Activated gamma-delta T cell (primary cell): ENCODE results near the gene GLI3.

ENCODE experiments used
- DNase-seq: peaks from one replicate; lab custom pipeline; 2025; lab: John Stamatoyannopoulos, UW

The GLI3 gene

DNA sequence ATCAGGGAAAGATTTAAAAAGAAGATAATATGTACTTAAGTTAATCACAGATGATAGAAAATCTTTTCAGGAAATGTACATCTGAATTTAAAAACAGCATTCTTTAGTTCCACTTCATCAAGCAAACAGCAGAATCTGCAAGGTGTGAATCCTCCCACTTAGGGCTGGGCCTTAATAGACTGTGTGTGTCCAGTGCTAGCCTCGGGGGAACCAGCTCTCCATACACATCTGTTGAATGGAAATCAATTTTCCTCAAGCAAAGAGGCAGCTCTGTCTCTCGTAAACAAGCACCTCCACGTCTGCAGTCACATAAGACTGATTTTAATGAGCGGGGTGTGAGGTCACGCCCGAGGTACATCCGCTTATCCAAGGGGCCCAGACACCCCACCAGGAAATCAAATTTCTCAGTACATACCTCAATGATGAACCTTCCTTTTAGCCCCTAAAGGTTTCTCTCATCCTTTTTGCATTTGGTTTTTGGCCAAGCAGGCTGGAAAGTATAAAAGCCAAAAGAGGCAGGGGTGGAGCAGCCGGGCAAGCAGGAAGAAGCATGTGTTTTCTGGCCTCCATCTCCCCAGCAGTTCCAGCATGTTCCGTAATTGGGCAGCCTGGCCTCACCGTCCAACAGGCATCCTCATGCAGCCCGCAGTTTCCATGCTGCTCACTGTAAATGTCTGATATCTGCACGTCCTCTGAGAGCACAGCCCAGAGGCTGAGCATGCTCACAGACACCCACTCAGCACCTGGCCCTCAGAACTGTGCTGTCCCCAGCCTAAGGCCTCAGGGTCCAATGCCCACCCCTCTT, 131.3 kb downstream of the GLI3 start:
- no peak for DNase-seq

DNA sequence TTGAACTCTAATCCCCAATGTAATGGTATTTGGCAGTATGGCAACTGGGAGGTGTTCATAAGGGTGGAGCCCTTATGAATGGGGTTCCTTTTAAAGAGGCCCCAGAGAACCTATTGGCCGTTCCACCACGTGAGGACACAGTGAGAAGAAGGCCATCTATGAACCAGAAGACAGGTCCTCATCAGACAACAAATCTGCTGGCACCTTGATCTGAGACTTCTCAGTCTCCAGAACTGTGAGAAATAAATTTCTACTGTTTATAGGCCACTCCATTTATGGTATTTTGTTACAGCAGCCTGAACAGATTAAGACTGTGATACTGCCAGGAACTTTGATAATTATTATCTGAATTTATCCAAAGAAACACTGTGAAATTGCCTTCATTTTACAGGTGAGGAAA, 132.3 kb downstream of the GLI3 start:
- DNase-seq = no peak

DNA sequence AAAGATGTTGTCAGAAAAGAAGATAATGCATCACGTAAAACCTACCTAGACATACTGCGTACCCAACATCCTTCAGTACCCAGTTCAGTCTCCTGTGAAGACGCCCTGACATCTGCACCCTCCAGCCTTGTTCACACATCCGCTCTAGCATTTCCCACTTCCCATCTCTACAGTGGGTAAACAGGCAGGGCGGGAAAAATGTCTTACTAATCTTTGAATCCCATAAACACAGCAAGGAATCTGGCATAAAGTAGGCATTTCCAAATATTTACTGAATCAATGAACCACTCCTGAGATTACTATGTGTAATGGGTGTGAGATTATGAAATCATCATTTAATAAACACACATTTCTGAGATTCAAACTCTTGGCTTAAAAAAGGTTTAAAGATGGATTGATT, 132.8 kb downstream of the GLI3 start:
- no peak for DNase-seq

DNA sequence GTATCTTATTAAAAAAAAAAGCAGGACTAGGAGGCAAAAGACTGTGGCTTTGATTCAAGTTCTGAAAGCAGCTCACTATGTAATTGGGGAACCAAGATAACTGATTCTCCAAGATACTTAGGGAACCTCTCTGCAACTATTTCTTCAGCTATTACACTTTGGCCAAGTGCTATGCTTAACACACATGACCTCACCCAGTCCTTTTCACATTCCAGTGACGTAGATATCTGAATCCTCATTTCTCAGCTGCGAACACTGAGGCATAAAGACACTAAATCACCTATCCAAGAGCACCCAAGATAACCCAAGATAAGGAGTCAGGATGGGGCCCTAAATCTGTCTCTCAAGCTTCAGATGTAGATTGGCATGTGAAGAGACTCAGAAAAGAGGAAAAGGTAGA, 133.6 kb downstream of the GLI3 start:
- DNase-seq = no peak

DNA sequence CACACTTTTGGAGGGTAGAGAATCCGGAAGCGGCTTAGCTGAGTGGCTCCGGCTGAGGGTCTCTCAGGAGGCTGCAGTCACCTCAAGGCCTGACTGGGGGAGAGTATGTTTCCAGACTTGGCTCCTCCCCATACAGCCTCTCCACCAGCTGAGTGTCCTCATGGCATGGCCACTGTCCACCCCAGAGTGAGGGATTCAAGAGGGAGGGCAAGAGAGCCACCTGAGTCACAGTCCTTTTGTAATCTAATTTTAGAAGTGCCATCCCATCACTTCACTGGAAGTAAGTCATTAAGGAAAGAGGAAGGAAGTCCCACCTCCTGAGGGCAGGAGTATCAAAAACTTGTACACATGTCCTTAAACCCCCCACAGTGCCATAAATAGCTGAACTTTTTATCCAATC, 134.0 kb downstream of the GLI3 start:
- no peak for DNase-seq

DNA sequence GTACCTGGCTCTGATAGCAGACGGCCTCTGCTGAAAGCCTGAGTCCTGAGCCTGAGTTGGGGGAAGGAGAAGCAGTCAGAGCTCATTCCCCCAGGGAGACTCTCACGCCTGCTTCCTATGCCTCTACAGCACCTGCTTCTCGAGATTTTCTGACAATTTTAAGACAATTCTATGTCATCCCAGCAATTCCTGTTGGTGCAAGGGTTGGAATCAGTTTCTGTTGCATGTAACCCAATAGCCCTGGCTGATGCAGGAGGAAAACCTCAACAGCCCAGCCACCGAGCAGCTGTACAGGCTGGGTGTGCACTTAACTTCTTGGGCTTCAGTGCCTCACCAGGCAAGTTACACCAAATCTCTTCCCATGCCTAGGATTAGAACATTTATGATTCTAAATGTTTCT, 134.7 kb downstream of the GLI3 start:
- no peak for DNase-seq

DNA sequence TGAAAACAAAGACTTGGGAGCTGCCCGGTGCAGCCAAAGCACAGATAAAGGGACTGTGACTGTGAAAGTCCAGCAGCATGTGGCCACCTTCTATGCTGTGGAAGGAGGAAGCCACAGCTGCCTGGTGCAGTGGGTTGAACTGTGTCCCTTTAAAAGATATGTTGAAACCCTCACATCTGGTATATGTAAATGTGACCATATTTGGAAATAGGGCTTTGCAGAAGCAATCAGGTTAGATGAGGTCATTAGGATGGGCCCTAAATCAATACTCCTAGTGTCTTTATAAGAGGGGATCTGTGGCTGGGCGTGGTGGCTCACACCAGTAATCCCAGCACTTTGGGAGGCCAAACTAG, 136.9 kb downstream of the GLI3 start:
- DNase-seq = no peak

DNA sequence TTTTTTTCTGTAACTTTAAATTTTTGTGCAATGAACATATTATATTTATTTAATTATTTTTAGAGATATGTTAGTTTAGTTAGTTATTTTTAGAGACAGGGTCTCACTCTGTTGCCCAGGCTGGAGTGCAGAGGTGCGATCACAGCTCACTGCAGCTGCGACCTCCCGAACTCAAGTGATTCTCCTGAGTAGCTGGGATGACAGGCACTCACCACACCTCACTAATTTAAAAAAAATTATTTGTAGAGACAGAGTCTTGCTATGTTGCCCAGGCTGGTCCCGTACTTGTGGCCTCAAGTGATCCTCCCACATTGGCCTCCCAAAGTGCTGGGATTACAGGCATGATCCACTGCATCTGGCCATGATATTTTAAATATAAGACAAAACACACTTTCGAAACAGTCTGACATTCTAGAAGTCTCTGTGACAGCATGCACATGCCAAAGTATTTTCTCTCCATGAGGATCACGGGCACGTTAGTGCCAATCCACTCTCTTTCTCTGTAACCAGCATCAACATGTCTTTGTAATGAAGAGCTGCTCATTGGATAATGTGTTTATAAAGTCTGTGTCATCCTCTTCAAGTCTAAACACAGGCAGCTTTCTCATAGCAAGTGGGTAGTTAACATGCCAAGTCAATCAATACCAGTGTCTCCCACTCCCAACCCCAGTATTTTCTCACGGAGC, 137.4 kb downstream of the GLI3 start:
- DNase-seq = no peak

DNA sequence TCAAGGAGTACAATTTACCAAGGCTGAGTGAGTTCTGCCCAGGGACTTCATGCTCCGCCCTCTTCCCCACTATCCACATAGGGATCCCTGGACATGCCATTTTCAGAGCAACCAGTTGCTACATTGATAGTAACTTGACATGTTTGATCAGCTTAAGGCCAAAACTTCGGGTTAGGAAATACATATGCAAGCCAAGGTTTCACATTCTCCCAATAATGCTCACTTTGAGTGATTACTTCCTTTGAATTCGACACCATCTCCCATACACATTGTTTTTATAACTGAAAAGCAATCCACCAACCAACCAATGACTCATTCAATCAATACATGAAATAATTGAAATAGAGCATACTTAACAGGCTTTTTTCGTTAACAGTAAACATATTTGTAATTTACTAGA, 137.9 kb downstream of the GLI3 start:
- no peak for DNase-seq

DNA sequence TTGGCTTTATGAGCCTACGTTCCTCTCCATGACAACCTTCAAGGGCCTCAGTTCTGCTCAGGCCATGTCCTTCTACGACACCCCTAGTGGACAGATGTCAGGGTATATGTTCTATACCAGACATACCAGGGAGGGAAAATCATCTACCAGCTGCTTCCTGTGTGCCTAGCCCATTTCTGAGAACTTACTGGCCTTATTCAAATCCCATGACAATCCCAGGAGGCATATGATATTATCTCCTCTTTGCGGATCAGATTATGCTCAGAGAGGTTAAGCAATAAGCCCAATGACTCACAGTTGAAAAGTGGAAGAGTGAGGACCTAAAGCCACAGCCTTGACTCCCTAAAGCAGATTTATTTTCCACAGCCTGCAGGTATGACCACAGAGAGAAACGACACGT, 139.3 kb downstream of the GLI3 start:
- DNase-seq = no peak

DNA sequence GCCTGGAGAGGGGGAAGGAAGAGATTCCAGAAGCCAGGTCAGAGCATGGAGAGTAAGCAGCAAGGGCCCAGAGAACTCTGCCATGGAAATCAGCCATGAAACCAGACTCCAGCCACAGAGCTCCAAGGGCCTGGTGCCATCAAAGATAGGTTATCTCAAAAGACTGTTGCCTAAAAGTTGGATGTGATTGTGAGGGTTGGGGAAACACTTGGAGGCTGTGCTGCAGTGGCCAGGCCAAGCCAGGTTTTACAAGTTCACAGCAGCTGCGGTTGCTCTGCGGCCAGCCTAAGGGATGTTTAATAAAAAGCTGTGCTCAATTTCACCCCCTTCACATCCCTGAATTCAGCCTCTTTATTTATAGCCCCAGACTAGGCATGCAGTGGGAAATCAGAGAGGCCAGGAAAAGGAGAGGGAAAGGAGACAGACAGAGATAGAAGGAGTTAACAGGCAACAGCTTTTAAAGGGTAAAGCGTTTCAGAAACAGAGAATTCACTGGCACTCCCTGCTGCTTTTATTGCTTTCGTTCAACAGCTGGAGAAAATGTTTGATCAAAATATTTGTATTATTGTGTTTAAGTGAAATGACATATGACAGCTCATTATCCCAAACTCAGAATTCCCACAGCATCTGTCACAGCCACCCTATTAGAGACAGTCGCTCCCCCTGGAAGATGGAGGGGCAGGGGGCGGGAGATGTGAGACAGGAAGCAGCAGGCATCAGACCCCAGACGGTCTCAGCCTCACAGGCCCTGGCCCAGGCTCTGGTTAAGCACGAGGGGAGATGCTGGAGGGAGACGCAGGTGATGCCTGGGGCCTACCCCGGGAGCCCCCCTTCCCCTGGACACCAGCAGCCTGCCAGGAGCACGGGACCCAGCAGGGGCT, 140.1 kb downstream of the GLI3 start:
- DNase-seq = no peak

DNA sequence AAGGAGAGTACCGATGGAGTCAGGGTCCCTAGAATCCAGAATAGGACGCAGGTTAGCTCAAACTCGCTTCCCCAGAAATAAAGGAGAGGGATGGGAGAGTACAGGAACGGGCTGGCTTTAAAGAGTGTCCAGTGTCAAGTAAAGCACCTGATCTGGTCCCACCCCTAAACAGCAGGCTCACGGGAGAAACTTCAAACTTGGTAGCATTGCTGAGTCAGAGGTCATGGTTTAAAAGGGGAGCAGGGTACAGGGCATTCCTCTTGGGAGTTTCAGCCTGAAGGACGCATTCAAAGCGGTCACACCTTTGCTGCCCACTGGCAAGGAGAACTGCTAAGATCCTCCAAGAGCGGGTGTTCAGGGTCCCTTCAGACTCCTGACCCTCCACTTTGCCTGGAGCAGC, 140.7 kb downstream of the GLI3 start:
- DNase-seq = no peak

DNA sequence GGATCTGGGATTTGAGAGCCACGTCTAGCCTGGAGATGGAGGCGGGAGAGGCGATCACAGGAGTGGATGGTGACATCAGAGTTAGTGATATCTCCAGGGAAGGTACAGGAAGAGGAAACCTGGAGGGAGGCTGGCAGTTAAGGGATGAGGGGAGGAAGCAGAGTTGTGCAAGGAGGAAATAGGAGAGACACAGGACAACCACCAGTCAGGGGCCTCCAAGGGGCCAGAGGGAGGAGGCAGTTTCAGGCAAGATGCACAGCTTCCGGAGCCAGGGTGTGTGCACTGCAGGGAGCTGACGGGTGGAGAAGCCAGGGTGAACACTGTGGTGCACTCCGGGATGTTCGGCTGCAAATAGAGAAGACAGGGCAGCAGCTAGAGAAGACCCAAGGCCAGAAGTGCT, 141.2 kb downstream of the GLI3 start:
- DNase-seq = no peak

DNA sequence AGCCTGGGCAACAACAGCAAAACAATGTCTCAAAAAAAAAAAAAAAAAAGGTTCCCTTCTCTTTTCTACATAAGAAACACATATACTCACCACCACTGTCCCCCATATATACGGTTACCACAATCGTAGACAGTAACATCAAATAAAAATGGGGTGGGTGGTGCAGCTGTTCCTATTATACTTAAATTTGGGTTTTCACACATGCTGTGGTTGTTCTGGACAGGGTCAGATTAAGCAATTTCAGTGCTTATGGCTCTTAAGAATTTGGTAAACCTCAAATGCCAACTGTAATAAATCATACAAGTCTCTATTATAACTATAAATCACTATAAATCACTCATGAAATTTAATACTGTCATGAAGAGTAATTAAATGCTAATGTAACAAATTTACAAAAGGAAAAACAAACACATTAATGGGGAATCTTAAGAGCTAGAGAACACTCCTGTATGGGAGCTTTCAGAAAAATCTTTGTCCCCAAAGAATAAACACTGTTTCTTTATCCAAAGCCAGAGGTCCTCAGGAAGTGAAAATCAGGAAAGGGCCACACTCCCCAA, 143.6 kb downstream of the GLI3 start:
- no peak for DNase-seq

DNA sequence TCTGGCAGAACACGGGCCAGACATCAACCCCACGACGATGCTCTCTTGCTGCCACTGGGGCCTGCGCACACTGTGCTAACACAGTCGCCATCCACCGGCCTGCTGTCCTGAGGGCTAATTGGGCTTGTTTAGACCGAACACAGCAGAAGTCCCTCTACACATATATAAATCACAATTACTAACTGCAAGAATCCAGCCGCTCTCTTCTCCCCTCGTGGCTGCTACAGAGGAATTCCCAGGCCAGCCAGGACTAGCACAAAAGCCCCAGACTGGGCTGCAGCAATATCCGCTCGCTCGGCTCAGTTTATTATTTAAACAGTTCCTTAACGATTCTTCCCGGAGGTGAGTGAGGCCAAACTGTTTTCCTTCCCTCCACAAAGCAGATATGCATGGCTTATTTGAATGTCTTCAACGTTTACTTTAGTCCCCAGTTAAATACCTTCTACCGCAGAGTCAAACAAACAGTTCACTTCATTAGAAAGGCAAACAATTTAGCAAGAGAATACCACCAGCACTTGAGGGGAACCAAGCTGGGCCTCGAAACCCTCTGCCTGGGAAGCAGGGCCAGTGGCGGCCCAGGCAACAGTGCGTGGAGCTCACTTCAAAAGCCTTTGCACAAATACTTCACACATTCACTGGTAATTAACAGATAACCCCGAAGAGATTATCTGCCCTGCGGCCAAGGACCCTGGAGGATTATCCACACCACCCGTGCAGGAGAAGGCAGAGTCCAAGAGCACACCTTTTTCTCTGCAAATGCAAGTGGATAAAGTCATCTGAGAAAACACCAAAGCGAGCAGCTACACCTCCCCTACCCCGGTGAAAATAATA, 145.3 kb downstream of the GLI3 start:
- DNase-seq = no peak

DNA sequence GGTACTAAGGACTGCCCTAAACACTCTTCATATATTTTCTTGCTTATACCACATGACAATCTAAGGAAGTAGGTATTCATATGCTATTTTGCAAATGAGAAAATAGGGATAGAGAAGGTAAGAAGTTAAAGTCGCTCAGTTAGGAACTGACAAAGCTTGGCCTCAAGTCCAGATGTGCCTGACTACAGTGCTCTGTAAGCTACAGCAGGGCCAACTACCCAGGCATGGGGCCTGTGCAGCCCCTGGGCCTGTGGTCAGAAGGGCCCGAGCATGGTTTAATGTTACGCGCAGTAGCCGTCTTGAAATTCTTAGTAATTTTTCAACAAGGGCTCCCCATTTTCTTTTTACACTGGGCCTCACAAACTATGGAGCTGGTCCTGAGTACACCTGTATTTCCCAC, 146.2 kb downstream of the GLI3 start:
- no peak for DNase-seq

DNA sequence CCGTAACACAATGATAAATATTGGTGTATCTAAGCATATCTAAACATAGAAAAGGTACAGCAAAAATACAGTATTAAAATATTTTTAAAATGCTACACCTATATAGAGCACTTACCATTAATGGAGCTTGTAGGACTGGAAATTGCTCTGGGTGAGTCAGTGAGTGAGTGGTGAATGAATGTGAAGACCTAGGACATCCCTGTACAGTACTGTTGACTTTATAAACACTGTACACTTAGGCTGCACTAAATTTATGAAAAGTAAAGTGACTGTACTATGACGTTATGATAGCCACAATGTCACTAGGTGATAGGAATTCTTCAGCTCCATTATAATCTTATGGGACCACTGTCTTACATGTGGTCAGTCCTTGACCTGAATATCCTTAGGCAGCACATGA, 147.0 kb downstream of the GLI3 start:
- no peak for DNase-seq

DNA sequence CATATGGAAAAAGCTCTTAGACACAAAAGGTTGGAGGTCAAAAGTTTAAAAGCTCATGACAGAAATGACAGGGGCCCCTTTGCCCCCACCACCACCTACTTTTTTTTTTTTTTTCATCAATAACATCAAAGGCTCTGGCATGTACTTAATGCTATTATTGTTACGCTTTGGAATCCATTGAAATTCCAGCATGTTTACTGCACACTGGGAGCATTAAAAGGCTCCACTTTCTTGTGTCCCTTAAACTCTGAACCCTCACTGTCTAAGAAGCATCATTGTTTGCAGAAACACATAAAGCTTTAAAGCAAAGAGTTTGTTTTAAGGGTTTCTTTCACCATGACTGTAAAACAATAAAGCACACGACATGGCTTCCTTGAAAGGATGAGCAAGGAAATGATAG, 149.4 kb downstream of the GLI3 start:
- no peak for DNase-seq

DNA sequence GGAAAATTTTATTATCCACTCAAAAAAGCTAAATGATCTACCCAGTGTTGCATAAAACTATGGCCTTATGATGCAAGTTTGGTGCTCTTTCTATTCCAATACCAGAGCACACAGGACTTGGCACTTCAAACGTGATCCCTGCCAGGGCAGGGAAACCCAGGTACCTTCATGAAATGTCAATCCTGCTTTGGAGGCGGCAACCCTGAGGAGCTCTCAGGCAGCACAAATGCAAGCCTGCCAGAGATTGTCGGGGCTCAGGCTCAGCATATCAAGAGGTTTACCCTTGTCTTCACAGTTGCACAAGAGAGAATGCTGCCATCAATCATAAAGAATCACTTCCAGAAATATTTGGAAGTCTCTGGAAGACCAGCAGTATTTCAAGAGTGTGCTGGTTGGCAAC, 151.5 kb downstream of the GLI3 start:
- DNase-seq = no peak

DNA sequence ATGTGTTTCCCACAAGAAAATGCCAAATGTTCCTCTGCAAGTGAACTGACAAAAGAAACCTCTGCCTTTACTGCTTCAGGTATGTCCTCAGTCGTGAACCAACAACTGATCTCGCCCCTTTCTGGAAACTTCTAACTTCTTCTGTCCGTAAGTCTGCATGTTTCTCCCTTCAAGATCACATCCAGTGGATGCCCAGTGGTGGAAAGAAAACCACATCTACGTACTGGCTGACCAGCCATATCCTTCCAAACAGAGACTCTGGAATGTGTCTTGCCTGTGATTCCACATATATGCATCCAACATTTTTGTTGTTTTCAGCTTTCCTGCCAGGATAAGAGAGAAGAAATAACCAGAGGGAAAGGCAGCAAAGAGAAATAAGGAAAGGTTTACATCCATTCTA, 152.7 kb downstream of the GLI3 start:
- no peak for DNase-seq

DNA sequence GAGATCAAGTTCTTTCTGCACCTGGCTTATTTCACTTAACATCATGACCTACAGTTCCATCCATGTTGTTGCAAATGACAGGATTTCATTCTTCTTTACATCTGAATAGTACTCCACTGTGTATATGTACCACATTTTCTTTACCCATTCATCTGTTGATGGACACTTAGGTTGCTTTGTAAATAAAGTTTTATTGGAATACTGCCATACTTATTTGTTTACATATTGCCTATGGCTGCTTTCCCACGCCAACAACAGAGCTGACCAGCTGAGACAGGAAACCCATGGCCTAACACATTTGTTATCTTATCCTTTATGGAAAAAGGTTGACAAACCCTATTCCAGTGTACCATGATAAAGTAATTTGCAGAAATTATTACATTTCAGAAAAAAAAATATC, 153.7 kb downstream of the GLI3 start:
- no peak for DNase-seq

DNA sequence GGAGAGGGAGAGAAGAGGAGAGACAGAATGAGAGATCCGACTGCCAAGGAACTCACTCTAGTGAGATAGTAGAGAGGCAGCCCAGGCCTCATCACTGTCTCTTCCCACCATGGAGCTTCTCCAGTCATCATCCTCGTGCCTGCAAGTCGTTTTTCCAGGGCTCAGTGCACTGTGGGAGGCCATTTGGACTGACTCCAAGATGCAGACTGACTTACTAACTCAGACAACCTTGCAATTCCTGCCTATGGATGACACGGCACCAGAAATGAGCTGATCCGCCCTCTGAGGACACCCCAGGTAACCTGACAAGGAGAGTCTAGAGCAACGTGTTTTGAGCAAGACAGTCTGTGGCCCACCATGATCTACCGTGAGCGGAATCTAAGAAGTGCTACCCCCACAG, 154.9 kb downstream of the GLI3 start:
- no peak for DNase-seq
